GM12892 (cell line): Measurements from ENCODE around the gene CREBZF.

Source experiments
- POLR2A ChIP-seq: IDR thresholded peaks from 2 replicates; pipeline ENCODE4 v1.6.1; 2011; ENCODE audit warnings: low read depth, low read length, control low read depth
- POLR2AphosphoS5 ChIP-seq: IDR thresholded peaks from 2 replicates; pipeline ENCODE4 v1.6.1; 2011; ENCODE audit warnings: low read depth, low read length, control low read depth

DNA sequence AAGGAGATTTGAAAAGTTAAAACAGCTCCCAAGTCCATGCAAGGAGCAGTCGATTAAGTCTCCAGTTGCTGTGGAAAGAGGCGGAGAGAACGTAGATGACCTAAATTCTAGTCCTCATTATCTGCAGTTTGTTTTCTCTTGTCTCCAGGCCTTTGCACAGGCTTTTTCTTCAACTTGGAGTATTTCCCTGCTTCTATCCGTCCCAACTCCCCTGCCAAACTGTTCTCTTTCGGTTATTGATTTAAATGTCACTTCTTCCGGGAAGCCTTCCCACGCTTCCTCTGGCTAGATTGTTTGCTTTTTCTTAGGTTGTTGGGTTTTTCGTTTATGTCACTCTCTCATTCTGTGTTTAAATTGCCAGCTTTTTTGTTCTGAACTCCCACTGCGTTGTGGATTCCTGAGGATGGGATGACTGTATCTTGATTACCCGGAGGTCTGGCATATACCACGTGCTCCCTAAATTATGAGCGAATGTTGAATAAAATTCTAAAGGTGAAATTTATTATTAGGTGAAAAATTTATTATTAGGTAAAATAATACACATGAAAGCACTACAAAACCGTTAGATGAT is 36.1 kb downstream of the CREBZF start:
- TF ChIP-seq POLR2A = no peak
- no peak for TF ChIP-seq POLR2AphosphoS5
